Gastrocnemius medialis (tissue), 4 donors: ENCODE measurements around the gene SEMA4B. TPM values are rescaled to one million over a fixed set of nuclear protein-coding genes. Genes with fewer than 3 reads are reported as not detected.

Experiments
- ATAC-seq, 2 donors: fragments of 150-250 bp; one replicate each; pipeline ENCODE4 v1.9.1; 2016
- DNase-seq, 2 donors: peaks; one replicate each; pipeline ENCODE4 v3.0.0-alpha.2; 2019
- H3K27ac ChIP-seq, 4 donors: fragments of 200-600 bp; sonication (generic); 1 replicate in 1 of 4; 2 replicates in 3 of 4; pipeline ENCODE4 v1.5.1; 2016 to 2018; ENCODE audit warnings: mild to moderate bottlenecking in 2 of 4, moderate library complexity in 1 of 4
- H3K27me3 ChIP-seq, 3 donors: fragments of 200-600 bp; sonication (generic) in 2 of 3; 1 replicate in 1 of 3; 2 replicates in 2 of 3; pipeline versions ENCODE4 v1.5.1 to v1.6.0; 2016 to 2019; ENCODE audit warnings: mild to moderate bottlenecking in 1 of 3, moderate library complexity in 1 of 3
- H3K36me3 ChIP-seq, 2 donors: fragments of 200-600 bp; sonication (generic) in 1 of 2; one replicate each; pipeline ENCODE4 v1.5.1; 2017 to 2018
- H3K4me1 ChIP-seq, 2 donors: fragments of 200-600 bp; sonication (generic) in 1 of 2; one replicate each; pipeline ENCODE4 v1.5.1; 2016 to 2017; ENCODE audit warnings: mild to moderate bottlenecking in 2 of 2
- H3K4me3 ChIP-seq, 4 donors: fragments of 200-600 bp; sonication (generic) in 3 of 4; 1 replicate in 1 of 4; 2 replicates in 3 of 4; pipeline ENCODE4 v1.5.1; 2016 to 2019; ENCODE audit warnings: mild to moderate bottlenecking in 2 of 4
- H3K9me3 ChIP-seq, 3 donors: fragments of 200-600 bp; sonication (generic) in 2 of 3; 1 replicate in 1 of 3; 2 replicates in 2 of 3; pipeline ENCODE4 v1.5.1; 2016 to 2019
- CTCF ChIP-seq, 5 experiments: fragments of 450-650 bp in 3 of 5; fragments of 200-600 bp in 2 of 5; sonication (generic) in 2 of 5; IDR thresholded peaks in 4 of 5; conservative IDR thresholded peaks in 1 of 5; 1 replicate in 4 of 5; 2 replicates in 1 of 5; pipeline ENCODE4 v1.5.1; 2016 to 2019; ENCODE audit warnings: antibody characterized with exemption in 5 of 5, mild to moderate bottlenecking in 3 of 5, moderate library complexity in 3 of 5
- POLR2A ChIP-seq, 2 donors: fragments of 450-650 bp; IDR thresholded peaks; one replicate each; pipeline ENCODE4 v1.6.1; 2017; ENCODE audit warnings: antibody characterized with exemption in 2 of 2, mild to moderate bottlenecking in 2 of 2, moderate library complexity in 2 of 2
- in situ Hi-C, 4 donors: fragments of 200-750 bp; cut with MboI; loops; one replicate each; pipeline versions ENCODE4 v1.15.0 to v1.8.0; 2017; ENCODE audit warnings: low sequenced_read_pairs in 4 of 4
- intact Hi-C: fragments of 100-400 bp; cut with DNase I; formaldehyde crosslinking; loops from one replicate; pipeline ENCODE4 v1.15.1; 2023; ENCODE audit warnings: low total_unique reads
- total RNA-seq, 4 donors: library from RNA; depleted of rRNA; stranded (reverse); fragments of >200 nt; gene quantifications; one replicate each; pipeline versions ENCODE4 v1.1.0 to v1.2.3, GENCODE V29; 2016

The SEMA4B gene
- total RNA-seq, 4 donors from 2014 or later, result 2.1 to 12.1 (median 6.4) TPM

GRCh38 chr15:90207252-90207651 lies 6.1 kb downstream of the SEMA4B start:
- no peak overlapping the region for H3K4me3 ChIP-seq
- no peaks in the 10 kb centered on the region for H3K27me3 ChIP-seq
- no peaks in the 10 kb centered on the region for H3K9me3 ChIP-seq
- DNase-seq, result no peak
- no peaks in the 10 kb centered on the region for H3K36me3 ChIP-seq
- peaks cover 1 to 3% of the 10 kb centered on the region in 2 donors for H3K4me1 ChIP-seq
- no peak overlapping the region for H3K27ac ChIP-seq
- in situ Hi-C loops (loop anchor here in 1 of 4 donors (25.0 kb wide), 1 partner anchor 295 kb away; the partner anchor contains the start of gene ARPIN), intact Hi-C loops (no loop called here)
- TF ChIP-seq POLR2A (IDR thresholded peaks at IDR 0.05) (no peak), CTCF (IDR thresholded peaks at IDR 0.05 in 4 of 5, conservative IDR thresholded peaks at IDR 0.05 in 1 of 5) (no peak)
- ATAC-seq, result no peak

GRCh38 chr15:90208356-90208755 lies 7.2 kb downstream of the SEMA4B start:
- Histone ChIP-seq H3K36me3 (no peaks in the 10 kb centered on the region), H3K27ac (no peak overlapping the region), H3K9me3 (no peaks in the 10 kb centered on the region), H3K4me1 (no peaks in the 10 kb centered on the region), H3K4me3 (no peak overlapping the region), H3K27me3 (no peaks in the 10 kb centered on the region)
- no peak for DNase-seq
- TF ChIP-seq CTCF (IDR thresholded peaks at IDR 0.05 in 4 of 5, conservative IDR thresholded peaks at IDR 0.05 in 1 of 5) (no peak), POLR2A (IDR thresholded peaks at IDR 0.05) (no peak)
- no peak for ATAC-seq
- in situ Hi-C loops (loop anchor here in 1 of 4 donors (25.0 kb wide), 1 partner anchor 296 kb away; the partner anchor contains the start of gene ARPIN), intact Hi-C loops (no loop called here)

GRCh38 chr15:90209591-90209990 lies 8.5 kb downstream of the SEMA4B start:
- ATAC-seq (no peak), DNase-seq (no peak)
- in situ Hi-C loops (loop anchor here in 1 of 4 donors (25.0 kb wide), 1 partner anchor 297 kb away; the partner anchor contains the start of gene ARPIN), intact Hi-C loops (no loop called here)
- no peaks in the 10 kb centered on the region for H3K9me3 ChIP-seq
- no peak overlapping the region for H3K27ac ChIP-seq
- no peak for TF ChIP-seq POLR2A (IDR thresholded peaks at IDR 0.05)
- TF ChIP-seq CTCF (IDR thresholded peaks at IDR 0.05 in 4 of 5, conservative IDR thresholded peaks at IDR 0.05 in 1 of 5), result no peak
- no peak overlapping the region for H3K4me3 ChIP-seq
- no peaks in the 10 kb centered on the region for H3K4me1 ChIP-seq
- H3K36me3 ChIP-seq, result no peaks in the 10 kb centered on the region
- no peaks in the 10 kb centered on the region for H3K27me3 ChIP-seq

GRCh38 chr15:90210593-90210992 lies 9.5 kb downstream of the SEMA4B start:
- in situ Hi-C loops, result loop anchor here in 2 of 4 donors (5.0 to 25.0 kb wide), 2 partner anchors 43 to 298 kb away; partner anchors contain the start of gene ARPIN (in 1 of the 2)
- Histone ChIP-seq H3K27ac (no peak overlapping the region), H3K4me3 (no peak overlapping the region), H3K36me3 (no peaks in the 10 kb centered on the region), H3K27me3 (no peaks in the 10 kb centered on the region), H3K4me1 (no peaks in the 10 kb centered on the region), H3K9me3 (no peaks in the 10 kb centered on the region)
- DNase-seq (no peak), ATAC-seq (no peak)
- intact Hi-C loops, result no loop called here
- no peak for TF ChIP-seq POLR2A (IDR thresholded peaks at IDR 0.05)
- TF ChIP-seq CTCF (IDR thresholded peaks at IDR 0.05 in 4 of 5, conservative IDR thresholded peaks at IDR 0.05 in 1 of 5), result no peak

- DNase-seq (no peak), ATAC-seq (no peak)
- Histone ChIP-seq H3K4me3 (no peak overlapping the region), H3K4me1 (no peaks in the 10 kb centered on the region), H3K27ac (no peak overlapping the region), H3K27me3 (no peaks in the 10 kb centered on the region), H3K36me3 (no peaks in the 10 kb centered on the region), H3K9me3 (no peaks in the 10 kb centered on the region)
- in situ Hi-C loops, result loop anchor here in 2 of 4 donors (5.0 to 25.0 kb wide), 2 partner anchors 44 to 299 kb away; partner anchors contain the start of gene ARPIN (in 1 of the 2)
- TF ChIP-seq CTCF (IDR thresholded peaks at IDR 0.05 in 4 of 5, conservative IDR thresholded peaks at IDR 0.05 in 1 of 5), result no peak
- TF ChIP-seq POLR2A (IDR thresholded peaks at IDR 0.05), result no peak
- intact Hi-C loops, result no loop called here
These were observed 9.9 kb downstream of the SEMA4B start for GRCh38 chr15:90211009-90211408.
